ENCODE data around the gene TLE2.

Gene TLE2

GRCh38 chr19:3007975-3008374 lies 21.1 kb downstream of the TLE2 start:
- no peak overlapping the region for H3K4me3 ChIP-seq (ENCODE audit: insufficient read length, low read depth)
- H3K4me1 ChIP-seq (ENCODE audit: insufficient read depth, insufficient read length) = peaks cover 12% of the 10 kb centered on the region

GRCh38 chr19:3006075-3006767 lies 22.9 kb downstream of the TLE2 start:
- Histone ChIP-seq H3K4me1 (ENCODE audit: insufficient read depth, insufficient read length) (peaks cover 10% of the 10 kb centered on the region), H3K9me3 (ENCODE audit: insufficient read depth, low read length) (no peaks in the 10 kb centered on the region), H3K36me3 (ENCODE audit: insufficient read depth, insufficient read length, low read length) (no peaks in the 10 kb centered on the region), H3K4me3 (ENCODE audit: insufficient read length, low read depth) (no peak overlapping the region), H3K27me3 (ENCODE audit: insufficient read depth, insufficient read length) (peaks cover 26% of the 10 kb centered on the region), H3K9ac (ENCODE audit: insufficient read length, low read depth) (no peak overlapping the region)
- DNase-seq (ENCODE audit: low read depth, low spot score) = peak; percentile 48
- TF ChIP-seq ZNF274 (IDR thresholded peaks at IDR 0.05; ENCODE audit: low read depth, low read length) (no peak), SUZ12 (IDR thresholded peaks at IDR 0.05; ENCODE audit: extremely low read depth, insufficient read depth, insufficient read length) (no peak), YY1 (IDR thresholded peaks at IDR 0.05; ENCODE audit: insufficient read depth, insufficient read length) (no peak)

More at GRCh38 chr19:3007975-3008374, 21.1 kb downstream of the TLE2 start:
- DNase-seq (ENCODE audit: low read depth, low spot score) = no peak
- H3K9ac ChIP-seq (ENCODE audit: insufficient read length, low read depth) = no peak overlapping the region
- H3K27me3 ChIP-seq (ENCODE audit: insufficient read depth, insufficient read length) = peaks cover 34% of the 10 kb centered on the region
- H3K9me3 ChIP-seq (ENCODE audit: insufficient read depth, low read length) = no peaks in the 10 kb centered on the region
- H3K36me3 ChIP-seq (ENCODE audit: insufficient read depth, insufficient read length, low read length) = no peaks in the 10 kb centered on the region
- TF ChIP-seq SUZ12 (IDR thresholded peaks at IDR 0.05; ENCODE audit: extremely low read depth, insufficient read depth, insufficient read length) (no peak), ZNF274 (IDR thresholded peaks at IDR 0.05; ENCODE audit: low read depth, low read length) (no peak)

- no peak overlapping the region for H3K9ac ChIP-seq (ENCODE audit: insufficient read length, low read depth)
- no peak for DNase-seq (ENCODE audit: low read depth, low spot score)
- no peaks in the 10 kb centered on the region for H3K9me3 ChIP-seq (ENCODE audit: insufficient read depth, low read length)
- H3K36me3 ChIP-seq (ENCODE audit: insufficient read depth, insufficient read length, low read length) = no peaks in the 10 kb centered on the region
- no peak overlapping the region for H3K4me3 ChIP-seq (ENCODE audit: insufficient read length, low read depth)
- peaks cover 20% of the 10 kb centered on the region for H3K27me3 ChIP-seq (ENCODE audit: insufficient read depth, insufficient read length)
- TF ChIP-seq ZNF274 (IDR thresholded peaks at IDR 0.05; ENCODE audit: low read depth, low read length) (no peak), SUZ12 (IDR thresholded peaks at IDR 0.05; ENCODE audit: extremely low read depth, insufficient read depth, insufficient read length) (no peak), YY1 (IDR thresholded peaks at IDR 0.05; ENCODE audit: insufficient read depth, insufficient read length) (no peak)
- H3K4me1 ChIP-seq (ENCODE audit: insufficient read depth, insufficient read length) = peaks cover 10% of the 10 kb centered on the region
Measured at GRCh38 chr19:3005345-3005744, 23.7 kb downstream of the TLE2 start.

- no peaks in the 10 kb centered on the region for H3K9me3 ChIP-seq (ENCODE audit: insufficient read depth, low read length)
- H3K27me3 ChIP-seq (ENCODE audit: insufficient read depth, insufficient read length) = peaks cover 19% of the 10 kb centered on the region
- TF ChIP-seq ZNF274 (IDR thresholded peaks at IDR 0.05; ENCODE audit: low read depth, low read length) (no peak), SUZ12 (IDR thresholded peaks at IDR 0.05; ENCODE audit: extremely low read depth, insufficient read depth, insufficient read length) (no peak), YY1 (IDR thresholded peaks at IDR 0.05; ENCODE audit: insufficient read depth, insufficient read length) (no peak)
- no peak for DNase-seq (ENCODE audit: low read depth, low spot score)
- no peak overlapping the region for H3K4me3 ChIP-seq (ENCODE audit: insufficient read length, low read depth)
- peak overlapping the region; percentile 56 for H3K9ac ChIP-seq (ENCODE audit: insufficient read length, low read depth)
- no peaks in the 10 kb centered on the region for H3K36me3 ChIP-seq (ENCODE audit: insufficient read depth, insufficient read length, low read length)
- peaks cover 9% of the 10 kb centered on the region for H3K4me1 ChIP-seq (ENCODE audit: insufficient read depth, insufficient read length)
Measured at GRCh38 chr19:3004522-3004921, 24.6 kb downstream of the TLE2 start.

GRCh38 chr19:3003046-3003445 lies 26.0 kb downstream of the TLE2 start:
- DNase-seq (ENCODE audit: low read depth, low spot score) = no peak
- H3K9ac ChIP-seq (ENCODE audit: insufficient read length, low read depth) = no peak overlapping the region
- no peaks in the 10 kb centered on the region for H3K36me3 ChIP-seq (ENCODE audit: insufficient read depth, insufficient read length, low read length)
- no peak overlapping the region for H3K4me3 ChIP-seq (ENCODE audit: insufficient read length, low read depth)
- H3K9me3 ChIP-seq (ENCODE audit: insufficient read depth, low read length) = no peaks in the 10 kb centered on the region
- peaks cover 16% of the 10 kb centered on the region for H3K27me3 ChIP-seq (ENCODE audit: insufficient read depth, insufficient read length)
- H3K4me1 ChIP-seq (ENCODE audit: insufficient read depth, insufficient read length) = peaks cover 8% of the 10 kb centered on the region
- TF ChIP-seq YY1 (IDR thresholded peaks at IDR 0.05; ENCODE audit: insufficient read depth, insufficient read length) = no peak
- no peak for TF ChIP-seq SUZ12 (IDR thresholded peaks at IDR 0.05; ENCODE audit: extremely low read depth, insufficient read depth, insufficient read length)
- no peak for TF ChIP-seq ZNF274 (IDR thresholded peaks at IDR 0.05; ENCODE audit: low read depth, low read length)

GRCh38 chr19:3001235-3001800 lies 27.8 kb downstream of the TLE2 start:
- Histone ChIP-seq H3K36me3 (ENCODE audit: insufficient read depth, insufficient read length, low read length) (no peaks in the 10 kb centered on the region), H3K9ac (ENCODE audit: insufficient read length, low read depth) (no peak overlapping the region), H3K27me3 (ENCODE audit: insufficient read depth, insufficient read length) (peaks cover 19% of the 10 kb centered on the region), H3K4me3 (ENCODE audit: insufficient read length, low read depth) (no peak overlapping the region), H3K9me3 (ENCODE audit: insufficient read depth, low read length) (no peaks in the 10 kb centered on the region), H3K4me1 (ENCODE audit: insufficient read depth, insufficient read length) (peaks cover 10% of the 10 kb centered on the region)
- no peak for TF ChIP-seq ZNF274 (IDR thresholded peaks at IDR 0.05; ENCODE audit: low read depth, low read length)
- TF ChIP-seq YY1 (IDR thresholded peaks at IDR 0.05; ENCODE audit: insufficient read depth, insufficient read length) = no peak
- TF ChIP-seq SUZ12 (IDR thresholded peaks at IDR 0.05; ENCODE audit: extremely low read depth, insufficient read depth, insufficient read length) = no peak
- no peak for DNase-seq (ENCODE audit: low read depth, low spot score)

- Histone ChIP-seq H3K9ac (ENCODE audit: insufficient read length, low read depth) (no peak overlapping the region), H3K4me3 (ENCODE audit: insufficient read length, low read depth) (no peak overlapping the region), H3K4me1 (ENCODE audit: insufficient read depth, insufficient read length) (peaks cover 9% of the 10 kb centered on the region), H3K27me3 (ENCODE audit: insufficient read depth, insufficient read length) (peaks cover 9% of the 10 kb centered on the region), H3K36me3 (ENCODE audit: insufficient read depth, insufficient read length, low read length) (no peaks in the 10 kb centered on the region), H3K9me3 (ENCODE audit: insufficient read depth, low read length) (no peaks in the 10 kb centered on the region)
- no peak for TF ChIP-seq YY1 (IDR thresholded peaks at IDR 0.05; ENCODE audit: insufficient read depth, insufficient read length)
- no peak for TF ChIP-seq SUZ12 (IDR thresholded peaks at IDR 0.05; ENCODE audit: extremely low read depth, insufficient read depth, insufficient read length)
- no peak for TF ChIP-seq ZNF274 (IDR thresholded peaks at IDR 0.05; ENCODE audit: low read depth, low read length)
- DNase-seq (ENCODE audit: low read depth, low spot score) = no peak
Measured at GRCh38 chr19:2998642-2999041, 30.4 kb downstream of the TLE2 start.
